H7 (cell line): ENCODE data around the gene SMTN. TPM values are rescaled to one million over a fixed set of nuclear protein-coding genes. Genes with fewer than 3 reads are reported as not detected.

Experiments used
- DNase-seq: peaks from one replicate; pipeline ENCODE4 v3.0.0; 2012
- H3K27me3 ChIP-seq: 2 replicates; pipeline ENCODE4 v1.6.0; 2011; ENCODE audit warnings: mild to moderate bottlenecking, low read length; ENCODE audit not compliant: control insufficient read depth, insufficient read depth
- H3K36me3 ChIP-seq: replicated peaks from 2 replicates; pipeline ENCODE4 v1.5.1; 2011; ENCODE audit warnings: low read length; ENCODE audit not compliant: control insufficient read depth, insufficient read depth
- H3K4me3 ChIP-seq: 2 replicates; pipeline ENCODE4 v1.5.1; 2011; ENCODE audit warnings: low read depth, mild to moderate bottlenecking, control low read depth, low read length, moderate library complexity; ENCODE audit not compliant: insufficient read depth
- total RNA-seq: library from RNA; depleted of rRNA; stranded (reverse); fragments of >200 nt; shearing (Covaris generic); gene quantifications from 2 replicates; pipeline ENCODE4 v1.2.3, GENCODE V29; 2014

SMTN gene
- total RNA-seq, 1 experiment from 2014 or later: 10.7 TPM

DNA sequence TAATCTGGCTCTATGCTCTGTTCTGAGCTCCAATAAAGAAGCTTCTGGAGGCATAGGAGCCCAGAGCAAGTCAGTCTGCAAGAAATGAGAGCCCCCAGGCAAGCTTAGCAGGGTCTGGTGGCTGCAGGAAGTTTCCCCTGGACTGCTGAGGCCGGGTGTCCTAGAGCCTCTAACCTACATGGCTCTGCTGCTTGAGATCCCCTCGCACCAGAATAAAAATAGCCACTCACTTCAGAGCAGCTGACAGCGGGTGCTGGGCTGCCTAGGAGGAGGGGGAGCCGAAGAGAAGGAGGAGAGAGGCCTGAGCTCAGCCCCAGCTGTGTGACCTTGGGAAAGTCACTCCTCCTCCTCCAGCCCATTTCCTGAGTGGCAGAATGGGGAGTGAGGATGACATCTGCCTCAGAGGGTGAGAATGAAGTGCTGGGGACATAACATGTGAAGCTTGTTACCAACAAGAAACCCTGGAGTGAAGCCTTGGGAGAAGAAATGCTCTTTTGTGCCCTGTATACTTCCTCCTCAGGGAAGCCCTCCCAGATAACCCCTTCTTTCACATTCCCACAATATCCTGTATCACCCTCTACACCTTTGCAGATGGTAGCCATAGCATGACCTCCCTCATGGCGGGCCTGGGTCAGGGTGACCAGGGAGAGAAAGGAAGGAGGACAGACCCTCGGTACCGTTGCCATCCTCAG lies 38.1 kb downstream of the SMTN start:
- no peak for DNase-seq
- Histone ChIP-seq H3K4me3 (no peak overlapping the region), H3K36me3 (no peaks in the 10 kb centered on the region), H3K27me3 (no peaks in the 10 kb centered on the region)

DNA sequence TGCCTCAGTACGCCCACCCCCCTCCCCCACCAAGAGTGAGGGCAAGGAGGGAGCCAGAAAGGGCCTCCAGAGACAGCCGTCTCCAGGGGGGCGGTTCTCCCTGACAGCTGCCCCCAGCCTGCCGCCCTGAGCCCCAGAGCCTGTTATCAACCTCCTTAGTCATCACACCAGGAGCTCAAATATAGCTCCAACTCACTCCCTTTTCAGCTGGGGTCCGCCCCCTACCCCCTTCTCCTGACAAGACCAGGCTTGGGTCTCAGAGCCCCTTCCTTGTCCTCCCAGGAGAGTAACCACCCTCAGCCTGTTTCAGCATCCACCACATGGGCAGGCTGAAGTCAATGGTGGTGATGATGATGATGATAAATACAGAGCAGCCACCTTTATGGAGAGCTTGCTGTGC lies 39.1 kb downstream of the SMTN start:
- no peak for DNase-seq

GRCh38 chr22:31120642-31121041 lies 39.5 kb downstream of the SMTN start:
- peak; percentile 71 for DNase-seq
- Histone ChIP-seq H3K36me3 (no peaks in the 10 kb centered on the region), H3K27me3 (no peaks in the 10 kb centered on the region), H3K4me3 (no peak overlapping the region)

More for the DNA sequence above, 39.1 kb downstream of the SMTN start:
- Histone ChIP-seq H3K4me3 (no peak overlapping the region), H3K27me3 (no peaks in the 10 kb centered on the region), H3K36me3 (no peaks in the 10 kb centered on the region)

GRCh38 chr22:31121403-31121802 lies 40.3 kb downstream of the SMTN start:
- Histone ChIP-seq H3K36me3 (no peaks in the 10 kb centered on the region), H3K4me3 (no peak overlapping the region), H3K27me3 (no peaks in the 10 kb centered on the region)
- DNase-seq: no peak

- Histone ChIP-seq H3K27me3 (no peaks in the 10 kb centered on the region), H3K36me3 (no peaks in the 10 kb centered on the region), H3K4me3 (no peak overlapping the region)
- no peak for DNase-seq
Measured at GRCh38 chr22:31122196-31122531, 41.0 kb downstream of the SMTN start.

DNA sequence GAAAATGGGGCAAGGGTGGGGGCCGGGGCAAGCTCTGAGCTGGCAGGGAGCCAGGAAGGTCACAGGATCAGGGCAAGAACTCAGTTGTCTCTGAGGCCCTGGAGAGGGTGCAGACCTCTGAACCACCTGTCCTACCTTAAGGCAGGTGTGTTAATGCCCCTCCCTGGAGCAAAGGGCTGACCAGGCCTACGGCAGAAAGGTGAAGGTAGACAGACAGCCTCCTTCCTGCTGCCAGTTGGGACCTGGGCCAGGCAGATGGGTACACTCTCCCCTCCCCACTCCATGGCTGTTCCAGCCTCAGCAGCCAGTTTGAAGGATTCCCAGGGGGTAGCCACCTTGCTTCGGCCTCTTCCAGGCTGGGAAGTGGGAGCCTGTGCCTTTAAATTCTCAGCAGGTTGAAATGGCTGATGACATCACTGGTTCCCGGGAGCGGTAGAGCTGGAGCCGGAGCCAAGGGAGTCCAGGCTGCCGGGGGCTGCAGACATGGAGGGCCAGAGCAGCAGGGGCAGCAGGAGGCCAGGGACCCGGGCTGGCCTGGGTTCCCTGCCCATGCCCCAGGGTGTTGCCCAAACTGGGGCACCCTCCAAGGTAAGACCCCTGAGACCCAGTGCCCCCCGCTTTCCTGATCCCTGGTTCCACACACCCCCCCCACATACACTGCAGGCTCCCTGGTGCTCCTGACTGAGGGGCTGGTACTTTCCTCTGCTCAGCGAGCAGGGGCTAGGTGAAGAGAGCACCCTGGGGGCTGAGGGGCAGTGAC lies 41.6 kb downstream of the SMTN start, which contains the start of gene INPP5J:
INPP5J (plus strand) TSS at position 435 of the 760 bp plus-strand sequence; CDS start at position 484, 49 bp downstream.
- Histone ChIP-seq H3K36me3 (no peaks in the 10 kb centered on the region), H3K4me3 (peak within 1 kb of the TSS; percentile 46), H3K27me3 (no peaks in the 10 kb centered on the region)
- DNase-seq: peak; percentile 88

- peak overlapping the region; percentile 46 for H3K4me3 ChIP-seq
- H3K27me3 ChIP-seq: no peaks in the 10 kb centered on the region
- no peak for DNase-seq
- no peaks in the 10 kb centered on the region for H3K36me3 ChIP-seq
Measured at GRCh38 chr22:31123292-31123602, 42.1 kb downstream of the SMTN start.

DNA sequence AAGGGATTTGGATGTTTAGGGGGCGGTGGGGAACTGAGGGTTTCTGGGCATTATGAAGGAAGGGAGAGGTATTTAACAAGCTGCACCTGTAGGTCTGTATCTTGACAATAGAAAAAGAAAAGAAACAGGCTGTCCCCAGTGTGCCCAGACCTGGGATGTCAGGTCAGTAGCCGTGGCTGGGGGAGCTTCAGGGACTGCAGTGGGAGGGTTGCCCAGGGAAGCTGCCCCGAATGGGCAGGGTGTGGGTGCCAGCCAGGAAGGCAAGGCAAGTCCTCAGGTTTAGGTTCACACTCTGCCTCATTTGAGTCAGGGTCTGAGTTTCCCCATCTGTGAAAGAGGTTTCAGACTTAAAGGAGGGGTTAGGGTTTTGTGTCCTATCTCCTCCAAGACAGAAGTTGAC lies 43.2 kb downstream of the SMTN start:
- H3K4me3 ChIP-seq: no peak overlapping the region
- H3K36me3 ChIP-seq: no peaks in the 10 kb centered on the region
- no peaks in the 10 kb centered on the region for H3K27me3 ChIP-seq
- no peak for DNase-seq

DNA sequence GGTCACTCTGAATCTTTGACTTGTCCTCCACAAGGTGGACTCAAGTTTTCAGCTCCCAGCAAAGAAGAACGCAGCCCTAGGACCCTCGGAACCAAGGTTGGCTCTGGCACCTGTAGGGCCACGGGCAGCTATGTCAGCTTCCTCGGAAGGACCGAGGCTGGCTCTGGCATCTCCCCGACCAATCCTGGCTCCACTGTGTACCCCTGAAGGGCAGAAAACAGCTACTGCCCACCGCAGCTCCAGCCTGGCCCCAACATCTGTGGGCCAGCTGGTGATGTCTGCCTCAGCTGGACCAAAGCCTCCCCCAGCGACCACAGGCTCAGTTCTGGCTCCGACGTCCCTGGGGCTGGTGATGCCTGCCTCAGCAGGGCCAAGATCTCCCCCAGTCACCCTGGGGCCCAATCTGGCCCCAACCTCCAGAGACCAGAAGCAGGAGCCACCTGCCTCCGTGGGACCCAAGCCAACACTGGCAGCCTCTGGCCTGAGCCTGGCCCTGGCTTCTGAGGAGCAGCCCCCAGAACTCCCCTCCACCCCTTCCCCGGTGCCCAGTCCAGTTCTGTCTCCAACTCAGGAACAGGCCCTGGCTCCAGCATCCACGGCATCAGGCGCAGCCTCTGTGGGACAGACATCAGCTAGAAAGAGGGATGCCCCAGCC lies 43.8 kb downstream of the SMTN start:
- no peak for DNase-seq
- Histone ChIP-seq H3K4me3 (no peak overlapping the region), H3K27me3 (no peaks in the 10 kb centered on the region), H3K36me3 (no peaks in the 10 kb centered on the region)

DNA sequence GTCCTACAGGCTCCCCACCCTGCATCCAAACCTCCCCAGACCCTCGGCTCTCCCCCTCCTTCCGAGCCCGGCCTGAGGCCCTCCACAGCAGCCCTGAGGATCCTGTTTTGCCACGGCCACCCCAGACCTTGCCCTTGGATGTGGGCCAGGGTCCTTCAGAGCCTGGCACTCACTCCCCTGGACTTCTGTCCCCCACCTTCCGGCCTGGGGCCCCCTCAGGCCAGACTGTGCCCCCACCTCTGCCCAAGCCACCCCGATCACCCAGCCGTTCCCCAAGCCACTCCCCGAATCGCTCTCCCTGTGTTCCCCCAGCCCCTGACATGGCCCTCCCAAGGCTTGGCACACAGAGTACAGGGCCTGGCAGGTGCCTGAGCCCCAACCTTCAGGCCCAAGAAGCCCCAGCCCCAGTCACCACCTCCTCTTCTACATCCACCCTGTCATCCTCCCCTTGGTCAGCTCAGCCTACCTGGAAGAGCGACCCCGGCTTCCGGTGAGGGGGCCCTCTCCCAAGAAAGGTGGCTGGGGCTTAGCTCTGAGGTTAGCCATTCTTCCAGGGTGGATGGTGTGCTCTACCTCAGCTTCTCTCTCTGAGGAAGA lies 44.5 kb downstream of the SMTN start:
- H3K36me3 ChIP-seq: no peaks in the 10 kb centered on the region
- DNase-seq: peak; percentile 49
- no peaks in the 10 kb centered on the region for H3K27me3 ChIP-seq
- H3K4me3 ChIP-seq: no peak overlapping the region

DNA sequence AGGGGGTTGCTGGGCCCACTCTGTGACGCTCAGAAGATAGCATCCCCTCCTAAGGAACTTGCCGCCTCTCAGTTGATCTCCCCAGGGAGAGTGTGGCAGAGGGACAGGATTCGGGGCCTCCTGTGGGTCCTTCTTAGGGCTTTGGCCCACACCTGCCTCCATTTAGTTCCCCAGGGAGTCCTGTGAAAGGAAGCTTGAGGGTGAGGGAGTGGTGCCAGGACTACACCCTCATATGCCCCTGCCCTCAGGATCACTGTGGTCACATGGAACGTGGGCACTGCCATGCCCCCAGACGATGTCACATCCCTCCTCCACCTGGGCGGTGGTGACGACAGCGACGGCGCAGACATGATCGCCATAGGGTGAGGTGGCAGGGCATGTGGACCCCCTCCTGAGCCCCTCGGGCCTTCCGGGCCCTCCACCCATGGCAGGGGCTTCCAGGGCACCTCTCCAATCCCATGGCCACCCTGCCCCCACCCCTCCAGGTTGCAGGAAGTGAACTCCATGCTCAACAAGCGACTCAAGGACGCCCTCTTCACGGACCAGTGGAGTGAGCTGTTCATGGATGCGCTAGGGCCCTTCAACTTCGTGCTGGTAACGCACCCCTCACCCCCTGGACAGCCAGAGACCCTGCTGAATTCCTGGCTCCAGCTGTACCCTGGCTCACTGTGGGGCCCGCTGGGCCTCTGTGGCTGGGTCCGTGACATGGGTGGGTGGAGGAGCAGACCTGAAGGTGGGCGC lies 45.2 kb downstream of the SMTN start:
- H3K27me3 ChIP-seq: no peaks in the 10 kb centered on the region
- DNase-seq: peak; percentile 64
- no peak overlapping the region for H3K4me3 ChIP-seq
- H3K36me3 ChIP-seq: no peaks in the 10 kb centered on the region

DNA sequence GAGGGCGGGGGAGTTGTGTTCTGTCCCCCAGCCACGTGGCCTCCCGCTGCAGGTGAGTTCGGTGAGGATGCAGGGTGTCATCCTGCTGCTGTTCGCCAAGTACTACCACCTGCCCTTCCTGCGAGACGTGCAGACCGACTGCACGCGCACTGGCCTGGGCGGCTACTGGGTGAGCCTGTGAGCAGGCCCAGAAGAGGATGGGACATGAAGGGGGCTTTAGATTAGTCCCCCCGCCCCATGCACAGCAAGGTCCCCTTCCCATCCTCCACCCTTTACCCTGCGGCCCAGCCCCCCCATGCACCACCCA lies 45.7 kb downstream of the SMTN start:
- H3K4me3 ChIP-seq: no peak overlapping the region
- H3K36me3 ChIP-seq: no peaks in the 10 kb centered on the region
- no peaks in the 10 kb centered on the region for H3K27me3 ChIP-seq
- no peak for DNase-seq

DNA sequence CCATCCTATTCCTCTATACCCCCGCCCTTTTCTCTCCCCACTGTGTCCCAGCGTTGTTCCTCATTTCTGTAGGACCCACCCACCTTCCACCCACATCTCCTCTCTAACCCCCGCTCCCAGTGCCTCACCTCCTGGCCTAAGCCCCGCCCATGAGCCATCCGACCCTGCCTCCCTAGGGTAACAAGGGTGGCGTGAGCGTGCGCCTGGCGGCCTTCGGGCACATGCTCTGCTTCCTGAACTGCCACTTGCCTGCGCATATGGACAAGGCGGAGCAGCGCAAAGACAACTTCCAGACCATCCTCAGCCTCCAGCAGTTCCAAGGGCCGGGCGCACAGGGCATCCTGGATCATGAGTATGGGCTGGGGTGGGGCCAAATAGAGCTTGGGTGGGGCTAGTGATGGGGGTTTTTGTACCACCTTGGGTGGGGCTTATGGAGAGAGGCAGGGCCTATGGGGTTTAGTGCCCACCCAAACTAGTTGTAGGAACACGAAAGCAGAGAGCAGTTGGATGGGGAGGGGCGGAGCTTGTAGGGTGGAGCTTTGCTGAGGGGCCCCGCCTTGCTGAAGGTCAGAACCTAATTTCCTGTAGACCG lies 46.2 kb downstream of the SMTN start:
- H3K4me3 ChIP-seq: peak overlapping the region; percentile 26
- H3K36me3 ChIP-seq: no peaks in the 10 kb centered on the region
- peak; percentile 85 for DNase-seq
- no peaks in the 10 kb centered on the region for H3K27me3 ChIP-seq

- Histone ChIP-seq H3K27me3 (no peaks in the 10 kb centered on the region), H3K36me3 (no peaks in the 10 kb centered on the region; the same call in 1 of the 2 replicates), H3K4me3 (no peak overlapping the region)
- peak; percentile 23 for DNase-seq
Measured at GRCh38 chr22:31128156-31128555, 47.0 kb downstream of the SMTN start.
